Measurements from ENCODE around the gene OR1M1. TPM values are rescaled to one million over a fixed set of nuclear protein-coding genes. Genes with fewer than 3 reads are reported as not detected.

Gene OR1M1
- not detected in 2 replicates for total RNA-seq

GRCh38 chr19:9086761-9087160 lies at the start of gene OR1M1:
Gene OR1M1 (plus strand): TSS chr19:9087061. CDS start chr19:9093245, 6,184 bp downstream.

GRCh38 chr19:9107375-9107774 lies 20.5 kb downstream of the OR1M1 start, which contains the start of gene OR7G2:
Gene OR7G2 (minus strand): TSS chr19:9107475. CDS start chr19:9103243, 4,232 bp downstream.

GRCh38 chr19:9115307-9115813 lies 28.5 kb downstream of the OR1M1 start, which contains the start of gene OR7G1:
Gene OR7G1 (minus strand): TSS chr19:9115763. CDS start chr19:9115763, 0 bp downstream.

GRCh38 chr19:9126900-9127405 lies 40.1 kb downstream of the OR1M1 start, which contains the start of gene OR7G3:
Gene OR7G3 (minus strand): TSS chr19:9126950. CDS start chr19:9126950, 0 bp downstream.

GRCh38 chr19:9140159-9140874 lies 53.5 kb downstream of the OR1M1 start, which contains the start of gene ZNF317:
Gene ZNF317 (plus strand): TSS chr19:9140397. CDS start chr19:9156017, 15,620 bp downstream.

Small RNA genes lying within 50 kb of the gene (small RNA-seq; reads per million reads assigned to genes)
- gene OR1M4P, result not detected

Other genes starting within 250 kb of the OR1M1 start
- 34.2 and 36.1 TPM in 2 replicates for gene MUC16, start 76.7 kb upstream of the OR1M1 start, total RNA-seq
- not detected in 2 replicates for gene OR7G2, start 20.4 kb downstream of the OR1M1 start, total RNA-seq
- not detected in 2 replicates for gene OR7G1, start 28.7 kb downstream of the OR1M1 start, total RNA-seq
- not detected in 2 replicates for gene OR7G3, start 39.9 kb downstream of the OR1M1 start, total RNA-seq
- gene ZNF317, start 53.3 kb downstream of the OR1M1 start, total RNA-seq, result 20.6 and 21.2 TPM in 2 replicates
- 0.39 TPM in 1 of 2 replicates, not detected in the other for gene OR7D2, start 91.9 kb downstream of the OR1M1 start, total RNA-seq
- not detected in 2 replicates for gene OR7D4, start 132.5 kb downstream of the OR1M1 start, total RNA-seq
- gene OR7E24, start 163.9 kb downstream of the OR1M1 start, total RNA-seq, result not detected in 2 replicates
- 8.6 and 19.3 TPM in 2 replicates for gene ZNF699, start 222.8 kb downstream of the OR1M1 start, total RNA-seq
- 7.5 and 15.3 TPM in 2 replicates for gene ZNF559, start 237.1 kb downstream of the OR1M1 start, total RNA-seq

Data from placental epithelial cell (primary cell).